ENCODE measurements around the gene FEZF2. TPM values are rescaled to one million over a fixed set of nuclear protein-coding genes. Genes with fewer than 3 reads are reported as not detected.

The FEZF2 gene
- total RNA-seq, 1 donor from 2014 or later: not detected

DNA sequence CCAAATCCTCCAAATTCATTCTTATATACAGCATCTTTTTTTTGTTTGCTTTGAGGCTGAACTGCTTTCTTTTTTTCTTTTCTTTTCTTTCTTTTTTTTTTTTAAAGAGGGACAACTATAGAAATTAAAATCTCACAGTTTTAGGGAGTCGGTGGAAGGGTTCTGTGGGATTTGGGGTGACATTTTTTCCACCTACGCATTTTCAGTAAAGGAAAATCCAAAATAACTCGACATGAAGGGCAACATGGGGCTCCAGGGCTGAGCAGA, 3.0 kb upstream of the FEZF2 start:
- Histone ChIP-seq H3K27ac (no peak overlapping the region), H3K4me3 (no peak overlapping the region), H3K27me3 (peaks cover 10% of the 10 kb centered on the region), H3K4me1 (peaks cover 2 to 8% of the 10 kb centered on the region in 2 donors), H3K36me3 (no peaks in the 10 kb centered on the region), H3K9me3 (no peaks in the 10 kb centered on the region)
- intact Hi-C loops (cut with DNase I): no loop called here
- no peak for DNase-seq (ENCODE audit: low spot score in 2 of 2)
- TF ChIP-seq, protein P1, sequence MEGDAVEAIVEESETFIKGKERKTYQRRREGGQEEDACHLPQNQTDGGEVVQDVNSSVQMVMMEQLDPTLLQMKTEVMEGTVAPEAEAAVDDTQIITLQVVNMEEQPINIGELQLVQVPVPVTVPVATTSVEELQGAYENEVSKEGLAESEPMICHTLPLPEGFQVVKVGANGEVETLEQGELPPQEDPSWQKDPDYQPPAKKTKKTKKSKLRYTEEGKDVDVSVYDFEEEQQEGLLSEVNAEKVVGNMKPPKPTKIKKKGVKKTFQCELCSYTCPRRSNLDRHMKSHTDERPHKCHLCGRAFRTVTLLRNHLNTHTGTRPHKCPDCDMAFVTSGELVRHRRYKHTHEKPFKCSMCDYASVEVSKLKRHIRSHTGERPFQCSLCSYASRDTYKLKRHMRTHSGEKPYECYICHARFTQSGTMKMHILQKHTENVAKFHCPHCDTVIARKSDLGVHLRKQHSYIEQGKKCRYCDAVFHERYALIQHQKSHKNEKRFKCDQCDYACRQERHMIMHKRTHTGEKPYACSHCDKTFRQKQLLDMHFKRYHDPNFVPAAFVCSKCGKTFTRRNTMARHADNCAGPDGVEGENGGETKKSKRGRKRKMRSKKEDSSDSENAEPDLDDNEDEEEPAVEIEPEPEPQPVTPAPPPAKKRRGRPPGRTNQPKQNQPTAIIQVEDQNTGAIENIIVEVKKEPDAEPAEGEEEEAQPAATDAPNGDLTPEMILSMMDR (IDR thresholded peaks at IDR 0.05): no peak

DNA sequence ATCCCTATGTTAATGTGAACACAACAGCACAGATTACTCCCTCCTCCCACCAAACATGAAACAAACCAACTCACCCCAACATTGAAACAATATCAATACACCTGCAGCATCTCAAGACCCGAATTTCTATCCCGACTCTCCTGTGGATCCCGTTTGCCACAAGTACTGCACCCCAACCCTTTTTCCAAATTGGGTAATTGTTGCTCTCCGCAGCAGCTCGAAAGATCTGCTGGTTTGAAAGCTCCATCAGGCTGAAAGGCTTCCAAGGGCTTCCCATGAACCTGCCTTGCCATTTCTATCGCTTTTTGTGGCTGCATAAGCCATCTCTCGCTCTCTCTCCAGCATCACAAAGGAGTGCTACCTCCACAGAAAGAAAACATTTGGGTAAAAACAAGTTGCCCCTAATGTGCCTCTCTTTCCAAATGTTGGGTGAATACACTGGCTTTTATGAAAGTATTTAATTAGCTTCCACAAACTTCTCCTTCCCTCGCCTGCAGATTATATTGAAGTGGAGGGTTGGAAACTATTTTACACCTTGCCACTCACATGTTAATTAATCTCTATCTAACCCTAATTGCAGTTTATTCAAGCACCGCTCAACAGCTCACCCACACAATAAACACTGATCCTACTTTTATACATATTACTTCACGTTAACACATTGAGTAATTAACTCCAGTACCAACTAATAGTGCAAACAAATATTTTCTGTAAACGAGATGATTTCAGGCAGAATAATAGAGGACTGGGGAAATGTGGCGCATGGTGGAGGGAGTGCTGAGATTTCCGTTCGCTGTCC, 2.5 kb upstream of the FEZF2 start:
- Histone ChIP-seq H3K4me3 (no peak overlapping the region), H3K27me3 (peaks cover 15% of the 10 kb centered on the region), H3K9me3 (no peaks in the 10 kb centered on the region), H3K27ac (no peak overlapping the region), H3K4me1 (peaks cover 2 to 8% of the 10 kb centered on the region in 2 donors), H3K36me3 (no peaks in the 10 kb centered on the region)
- intact Hi-C loops (cut with DNase I): no loop called here
- TF ChIP-seq, protein P1 (IDR thresholded peaks at IDR 0.05): no peak
- DNase-seq (ENCODE audit: low spot score in 2 of 2): no peak

DNA sequence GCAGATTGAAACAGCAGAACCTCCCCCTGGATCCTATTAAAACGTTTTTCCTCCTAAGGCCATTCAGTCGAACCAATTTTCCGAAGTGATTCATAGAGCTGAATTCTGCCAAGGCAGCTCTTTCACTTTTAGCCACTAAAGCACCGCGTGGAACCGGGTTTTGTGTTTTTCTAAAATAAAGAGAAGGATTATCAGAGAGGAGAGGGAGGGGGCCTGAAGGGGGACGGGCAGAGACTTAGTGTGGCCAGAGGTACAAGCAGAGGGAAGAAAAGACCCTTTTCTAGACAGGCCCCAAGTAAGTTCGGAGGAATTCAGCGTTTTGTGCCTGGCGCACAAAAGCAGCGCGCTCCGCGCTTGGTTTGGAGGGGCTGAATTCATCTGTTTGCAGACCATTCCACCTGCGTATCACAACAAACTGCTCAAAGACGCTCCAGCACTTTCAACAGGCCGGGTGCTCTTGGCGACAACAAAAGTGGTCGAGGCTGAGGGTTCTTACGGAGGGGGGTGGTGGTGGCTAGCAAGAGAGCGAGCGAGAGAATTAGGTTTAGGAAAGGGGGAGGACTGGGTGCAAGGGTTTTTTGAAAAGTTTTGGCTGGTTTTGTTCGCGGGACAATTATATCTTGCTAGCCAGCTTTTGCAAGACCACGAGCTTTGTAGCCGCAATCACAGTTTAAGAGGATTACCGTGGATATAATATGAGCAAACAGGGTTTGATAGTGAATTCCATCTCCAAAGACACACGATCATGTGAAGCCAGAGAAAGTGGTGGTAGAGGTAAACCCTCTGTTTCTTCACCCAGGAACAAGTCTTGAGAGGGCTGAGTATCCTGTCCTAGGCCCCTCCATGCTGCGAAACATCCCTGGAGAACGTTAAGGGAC, 1.2 kb upstream of the FEZF2 start:
- Histone ChIP-seq H3K4me1 (peaks cover 2 to 8% of the 10 kb centered on the region in 2 donors), H3K27ac (no peak overlapping the region), H3K36me3 (no peaks in the 10 kb centered on the region), H3K4me3 (peak overlapping the region; percentile 39 to 49), H3K9me3 (no peaks in the 10 kb centered on the region), H3K27me3 (peaks cover 17% of the 10 kb centered on the region)
- DNase-seq (ENCODE audit: low spot score in 2 of 2): no peak
- TF ChIP-seq, protein P1 (IDR thresholded peaks at IDR 0.05): no peak
- intact Hi-C loops (cut with DNase I): no loop called here

DNA sequence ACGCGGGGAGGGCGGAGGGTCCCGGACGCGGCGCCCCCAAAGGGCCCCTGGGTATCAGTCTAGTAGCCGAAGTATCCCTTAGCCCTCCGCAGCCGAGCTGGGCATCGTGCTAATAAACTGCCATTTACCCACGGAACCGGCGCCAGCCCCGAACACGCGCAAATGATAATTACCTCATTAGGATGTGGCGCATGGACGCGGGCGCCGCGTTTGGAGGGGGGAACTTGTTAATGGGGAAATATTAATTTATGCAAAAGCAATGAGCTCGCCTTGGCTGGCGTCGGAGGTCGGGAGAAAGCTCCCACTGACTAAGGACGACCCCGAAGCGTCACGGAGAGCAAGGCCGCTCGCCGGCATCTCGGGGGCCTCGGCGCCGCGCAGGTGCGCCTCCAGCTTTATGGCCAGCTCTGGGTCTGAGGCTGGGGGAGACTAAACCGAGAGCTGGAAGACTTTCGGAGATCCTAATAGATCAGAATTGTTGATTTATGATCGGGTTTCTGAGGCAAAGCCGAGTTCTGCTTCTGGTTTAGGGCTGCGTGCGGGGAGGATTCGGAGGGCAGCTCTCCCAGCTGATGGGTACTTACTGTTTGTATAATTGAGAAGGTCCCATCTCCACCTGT, 474 bp upstream of the FEZF2 start:
- H3K36me3 ChIP-seq: no peaks in the 10 kb centered on the region
- H3K27me3 ChIP-seq: peaks cover 21% of the 10 kb centered on the region
- H3K27ac ChIP-seq: no peak overlapping the region
- H3K4me1 ChIP-seq: peaks cover 2 to 8% of the 10 kb centered on the region in 2 donors
- H3K4me3 ChIP-seq: peak overlapping the region; percentile 39 to 49
- TF ChIP-seq, protein P1 (IDR thresholded peaks at IDR 0.05): no peak
- no peaks in the 10 kb centered on the region for H3K9me3 ChIP-seq
- no peak for DNase-seq (ENCODE audit: low spot score in 2 of 2)
- intact Hi-C loops (cut with DNase I): no loop called here

DNA sequence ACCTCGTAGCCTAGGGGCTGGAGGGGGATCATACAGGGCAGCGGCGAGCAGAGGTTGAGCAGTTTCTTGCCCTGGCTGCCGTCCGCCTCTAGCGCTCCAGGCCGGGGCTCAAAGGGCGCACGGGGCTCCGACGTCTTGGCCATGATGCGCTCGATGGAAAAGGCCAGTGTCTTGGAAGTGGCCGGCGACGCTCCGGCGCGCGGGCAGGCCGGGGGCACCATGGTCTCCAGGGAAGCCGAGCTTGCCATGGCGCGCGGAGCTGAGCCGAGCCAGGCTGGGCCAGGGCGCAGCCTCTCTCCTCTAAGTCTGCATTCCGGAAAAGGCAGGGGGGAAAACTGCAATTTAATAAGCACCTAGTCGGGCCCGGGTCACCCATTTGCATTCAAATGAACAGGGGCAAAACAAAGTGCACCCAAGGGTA, 719 bp downstream of the FEZF2 start:
- no peaks in the 10 kb centered on the region for H3K9me3 ChIP-seq
- H3K4me3 ChIP-seq: peak overlapping the region; percentile 21 to 49
- no peak overlapping the region for H3K27ac ChIP-seq
- H3K27me3 ChIP-seq: peaks cover 25% of the 10 kb centered on the region
- TF ChIP-seq, protein P1 (IDR thresholded peaks at IDR 0.05): no peak
- no peak for DNase-seq (ENCODE audit: low spot score in 2 of 2)
- intact Hi-C loops (cut with DNase I): no loop called here
- no peaks in the 10 kb centered on the region for H3K36me3 ChIP-seq
- H3K4me1 ChIP-seq: peaks cover 2 to 8% of the 10 kb centered on the region in 2 donors
